NCI-H226 (cell line): ENCODE data around the gene PPP6R3.
"Not testable (repeated sequence)": the region's sequence is repeated elsewhere in the genome, so short reads cannot be mapped to it uniquely, and the experiment has no call there.

Experiments used
- DNase-seq: peaks from one replicate; pipeline ENCODE4 v3.0.0-alpha.2; 2015

The PPP6R3 gene

DNA sequence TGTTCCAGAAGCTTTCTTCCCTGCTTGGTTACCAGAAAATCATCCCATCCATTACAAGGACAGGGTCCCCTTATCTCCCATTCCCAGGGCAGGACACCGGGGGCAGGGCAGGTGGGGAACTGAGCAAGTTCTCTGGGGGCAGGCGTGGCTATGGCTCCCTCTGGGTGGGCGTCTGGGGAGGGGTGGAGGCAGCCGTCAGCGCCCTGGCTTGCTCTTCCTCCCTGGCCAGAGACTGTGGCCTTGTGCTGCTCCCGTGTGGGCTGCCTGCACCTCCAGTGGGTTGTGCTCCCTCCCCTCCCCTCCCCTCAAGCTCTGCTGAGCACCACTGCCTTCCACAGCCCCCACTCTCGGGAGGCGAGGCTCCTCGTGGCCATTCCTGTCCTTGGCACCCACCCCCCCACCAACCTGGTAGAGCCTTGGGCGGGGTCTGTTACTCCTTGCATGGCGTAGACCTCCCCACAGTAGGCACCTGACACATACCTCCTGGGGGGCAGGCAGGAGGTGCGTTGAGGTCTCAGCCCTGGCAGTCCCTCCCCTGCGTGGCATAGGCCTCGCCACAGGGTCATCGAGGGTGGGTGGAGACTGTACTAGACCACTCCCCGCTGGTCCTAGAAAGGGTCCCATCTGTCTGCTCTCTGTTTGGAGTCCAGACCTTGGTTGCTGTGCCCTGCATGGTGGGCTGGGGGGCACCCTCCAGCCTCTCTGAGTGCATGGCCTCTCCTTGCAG lies 24.2 kb upstream of the PPP6R3 start:
- no peak for DNase-seq

DNA sequence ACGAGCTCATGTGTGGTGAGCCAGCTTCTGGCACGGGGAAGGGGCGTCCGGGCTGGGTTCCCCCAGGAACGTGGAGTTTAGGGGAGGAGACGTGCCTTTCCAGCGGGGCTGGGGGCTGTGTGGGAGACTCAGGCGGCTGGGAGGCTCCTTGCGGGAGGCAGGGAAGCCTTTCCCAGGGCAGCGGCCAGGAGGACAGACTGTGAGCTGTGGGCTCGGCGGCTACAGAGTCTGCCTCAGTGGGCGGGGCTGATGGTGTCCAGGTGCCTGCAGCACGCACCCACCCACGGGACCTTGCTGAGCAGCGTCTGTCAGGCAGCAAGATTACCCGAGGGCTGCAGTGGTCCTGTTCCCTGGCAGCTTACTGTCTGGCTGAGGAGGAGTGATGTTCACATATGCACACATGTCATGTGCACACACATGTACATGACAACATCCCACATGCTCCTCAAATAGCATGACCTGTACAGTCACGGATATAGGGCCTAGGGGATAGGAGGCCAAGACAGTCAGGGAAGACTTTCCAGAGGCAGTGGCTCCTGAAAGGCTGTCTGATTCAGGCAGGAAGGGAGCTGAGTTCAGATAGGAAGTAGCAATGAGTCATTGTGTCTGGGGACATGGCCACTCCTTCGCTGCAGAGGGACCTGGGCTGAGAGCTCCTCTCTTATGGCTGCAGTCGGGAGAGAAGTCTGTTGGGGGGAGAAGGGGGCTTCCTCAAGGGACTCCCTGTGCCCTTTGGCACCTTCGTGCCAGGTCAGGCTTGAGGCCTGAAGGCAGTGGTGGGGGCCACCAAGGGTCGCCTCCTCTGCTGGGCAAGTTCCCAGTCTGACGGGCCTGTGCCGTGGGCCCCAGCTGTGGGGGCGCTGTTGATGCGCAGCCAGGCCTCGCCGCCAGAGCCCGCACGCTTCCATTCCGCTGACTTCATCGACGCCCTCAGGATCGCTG lies 23.3 kb upstream of the PPP6R3 start:
- peak; percentile 9 for DNase-seq

DNA sequence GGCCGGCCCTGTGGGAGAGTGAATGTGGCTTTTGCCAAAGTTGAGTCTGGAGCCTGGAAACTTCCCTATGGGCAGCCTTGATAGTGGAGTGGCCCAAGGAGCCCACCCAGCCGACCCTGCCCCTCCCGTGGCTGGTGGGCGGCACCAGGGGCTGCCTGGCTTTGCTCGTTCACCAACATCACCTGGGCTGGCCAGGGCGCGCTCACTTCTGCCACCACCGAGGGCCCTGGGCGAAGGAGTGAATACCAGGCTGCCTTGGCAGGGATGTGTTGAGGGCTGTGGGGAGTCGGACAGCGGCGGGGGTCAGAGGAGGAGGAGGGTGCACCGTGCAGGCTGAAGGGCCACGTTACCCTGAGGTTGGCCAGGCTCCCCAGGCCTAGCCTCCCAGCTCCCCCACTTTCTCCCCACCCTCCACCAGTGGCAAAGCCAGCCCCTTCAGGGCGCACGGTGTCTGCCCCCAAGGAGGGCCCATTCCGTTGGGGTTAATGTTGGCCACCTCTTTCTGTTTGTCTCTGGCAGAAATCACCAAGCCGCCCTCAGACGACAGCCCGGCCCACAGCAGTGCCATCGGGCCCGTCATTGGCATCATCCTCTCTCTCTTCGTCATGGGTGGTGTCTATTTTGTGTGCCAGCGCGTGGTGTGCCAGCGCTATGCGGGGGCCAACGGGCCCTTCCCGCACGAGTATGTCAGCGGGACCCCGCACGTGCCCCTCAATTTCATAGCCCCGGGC lies 22.5 kb upstream of the PPP6R3 start:
- no peak for DNase-seq

DNA sequence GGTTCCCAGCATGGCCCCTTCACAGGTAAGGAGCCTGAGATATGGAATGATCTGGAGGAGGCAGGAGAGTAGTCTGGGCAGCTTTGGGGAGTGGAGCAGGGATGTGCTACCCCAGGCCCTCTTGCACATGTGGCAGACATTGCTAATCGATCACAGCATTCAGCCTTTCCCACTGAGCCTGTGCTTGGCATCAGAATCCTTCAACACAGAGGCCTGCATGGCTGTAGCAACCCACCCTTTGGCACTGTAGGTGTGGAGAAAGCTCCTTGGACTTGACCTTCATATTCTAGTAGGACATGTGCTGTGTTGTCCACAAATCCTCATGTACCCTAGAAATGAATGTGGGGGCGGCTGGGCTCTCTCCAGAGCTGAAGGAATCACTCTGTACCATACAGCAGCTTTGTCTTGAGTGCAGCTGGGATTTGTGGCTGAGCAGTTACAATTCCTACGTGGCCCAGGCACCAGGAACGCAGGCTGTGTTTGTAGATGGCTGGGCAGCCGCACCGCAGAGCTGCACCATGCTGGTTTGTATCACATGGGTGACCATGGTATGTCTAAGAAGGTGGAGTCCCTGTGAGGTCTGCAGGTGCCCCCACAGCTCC lies 21.8 kb upstream of the PPP6R3 start:
- no peak for DNase-seq

DNA sequence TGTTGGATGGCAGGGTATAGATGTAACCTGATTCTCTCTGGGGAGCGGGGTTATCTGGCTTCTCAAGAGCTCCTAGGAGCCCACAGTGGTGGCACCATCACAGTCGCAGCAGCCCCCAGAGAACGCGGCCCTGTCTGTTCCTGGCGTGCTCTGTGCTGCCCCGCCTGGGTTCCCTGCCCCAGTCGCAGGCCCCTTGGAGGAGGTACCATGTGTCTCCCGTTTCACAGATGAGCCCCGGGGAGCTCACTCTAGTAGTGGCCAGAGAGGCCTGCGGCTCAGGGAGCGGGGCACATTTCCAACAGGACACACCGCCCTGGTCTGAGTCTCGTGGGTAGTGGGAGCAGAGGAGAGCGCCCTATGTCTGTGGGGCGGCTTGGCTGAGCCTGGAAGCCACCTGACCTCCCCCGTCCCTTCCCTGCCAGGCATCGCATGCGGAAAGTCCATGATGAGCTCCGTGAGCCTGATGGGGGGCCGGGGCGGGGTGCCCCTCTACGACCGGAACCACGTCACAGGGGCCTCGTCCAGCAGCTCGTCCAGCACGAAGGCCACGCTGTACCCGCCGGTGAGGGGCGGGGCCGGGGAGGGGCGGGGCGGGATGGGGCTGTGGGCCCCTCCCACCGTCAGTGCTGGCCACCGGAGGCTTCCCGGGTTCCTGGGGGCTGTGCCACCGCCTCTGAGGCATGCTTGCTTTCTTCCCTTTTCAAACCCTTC lies 21.0 kb upstream of the PPP6R3 start:
- no peak for DNase-seq

DNA sequence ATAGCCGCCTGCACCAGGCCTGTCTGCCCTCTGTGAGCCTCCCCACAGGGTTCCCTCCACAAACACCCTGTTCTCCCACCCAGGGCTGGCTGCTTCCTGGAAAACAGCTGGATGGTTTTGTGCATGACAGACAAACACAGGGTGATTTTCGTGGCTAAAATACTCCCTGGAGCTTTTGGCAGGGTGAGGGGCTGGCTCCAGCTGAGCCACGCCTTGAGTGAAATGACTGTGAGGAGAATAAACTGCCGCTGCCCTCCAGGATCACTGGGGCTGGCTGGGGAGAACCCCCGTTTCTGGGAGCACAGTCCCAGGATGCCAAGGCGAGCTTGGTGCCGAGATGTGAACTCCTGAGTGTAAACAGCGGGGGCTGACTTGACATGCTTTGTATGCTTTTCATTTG lies 20.3 kb upstream of the PPP6R3 start:
- DNase-seq = no peak

DNA sequence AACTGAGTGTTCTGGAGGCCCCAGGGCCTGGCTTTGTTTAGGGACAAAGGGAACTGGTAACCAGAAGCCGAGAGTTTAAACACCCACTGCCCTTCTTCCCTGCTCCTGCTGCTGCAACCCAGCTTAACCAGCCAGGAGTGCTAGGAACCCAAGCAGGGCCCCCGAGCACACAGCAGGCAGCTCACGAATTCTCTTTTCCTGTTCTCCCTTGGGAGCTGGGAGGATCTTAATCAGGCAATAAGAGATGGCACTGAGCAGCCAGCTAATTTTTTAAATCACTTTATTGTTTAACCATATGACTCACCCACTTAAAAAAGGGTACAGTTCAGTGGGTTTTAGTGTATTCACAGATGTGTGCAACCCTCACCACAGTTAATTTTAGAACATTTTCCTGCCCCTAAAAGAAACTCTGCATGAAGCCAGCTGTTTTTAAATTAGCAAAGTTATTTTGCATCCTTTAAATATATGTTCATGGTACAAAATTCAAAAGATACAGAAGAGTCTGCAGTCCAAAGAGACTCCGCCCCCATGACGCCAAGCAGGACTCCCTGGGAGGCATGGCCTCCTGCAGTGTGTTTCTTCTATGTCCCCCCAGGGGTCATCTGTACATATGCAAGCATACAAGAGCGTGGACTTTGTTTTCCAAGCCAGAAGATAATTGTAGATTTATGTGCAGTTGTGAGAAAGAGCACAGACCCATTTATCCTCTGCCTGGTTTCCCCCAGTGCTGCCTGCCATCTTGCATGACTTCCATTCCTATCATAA lies 18.9 kb upstream of the PPP6R3 start:
- no peak for DNase-seq

DNA sequence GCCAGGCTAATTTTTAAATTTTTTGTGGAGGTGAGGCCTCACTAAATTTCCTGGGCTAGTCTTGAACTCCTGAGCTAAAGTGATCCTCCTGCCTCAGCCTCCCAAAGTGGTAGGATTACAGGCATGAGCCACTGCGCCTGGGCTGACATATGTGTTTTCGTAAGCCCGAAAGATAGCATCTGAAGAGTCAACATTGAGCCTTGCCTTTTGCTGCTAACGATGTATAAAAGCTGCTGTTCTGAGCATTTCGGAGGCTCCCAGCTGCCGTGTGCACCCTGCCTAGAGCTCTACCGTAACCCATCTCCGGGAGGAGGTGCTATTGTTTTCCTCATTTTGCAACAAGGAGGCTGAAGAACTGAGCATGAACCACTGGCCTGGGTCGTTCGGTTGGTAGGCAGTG lies 18.1 kb upstream of the PPP6R3 start:
- no peak for DNase-seq

DNA sequence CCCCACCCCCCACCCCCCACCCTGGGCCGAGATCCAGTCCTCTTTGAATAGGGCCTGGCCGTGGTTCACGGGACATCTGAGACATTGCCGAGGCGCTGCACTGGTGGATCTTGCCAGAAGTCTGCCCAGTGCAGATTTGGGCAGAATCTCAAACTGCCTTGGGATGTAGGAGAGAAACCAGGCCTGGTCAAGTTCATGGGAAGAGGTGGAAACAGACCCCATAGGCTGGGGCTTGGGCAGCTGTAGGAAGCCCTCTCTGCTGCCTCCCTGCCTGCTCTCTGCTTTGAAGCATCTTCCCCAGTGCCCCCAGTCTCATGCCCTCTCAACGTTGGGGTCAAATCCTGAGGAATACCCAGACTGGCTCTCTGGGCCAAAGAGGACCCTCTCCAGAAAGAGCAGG lies 16.0 kb upstream of the PPP6R3 start:
- DNase-seq = no peak

DNA sequence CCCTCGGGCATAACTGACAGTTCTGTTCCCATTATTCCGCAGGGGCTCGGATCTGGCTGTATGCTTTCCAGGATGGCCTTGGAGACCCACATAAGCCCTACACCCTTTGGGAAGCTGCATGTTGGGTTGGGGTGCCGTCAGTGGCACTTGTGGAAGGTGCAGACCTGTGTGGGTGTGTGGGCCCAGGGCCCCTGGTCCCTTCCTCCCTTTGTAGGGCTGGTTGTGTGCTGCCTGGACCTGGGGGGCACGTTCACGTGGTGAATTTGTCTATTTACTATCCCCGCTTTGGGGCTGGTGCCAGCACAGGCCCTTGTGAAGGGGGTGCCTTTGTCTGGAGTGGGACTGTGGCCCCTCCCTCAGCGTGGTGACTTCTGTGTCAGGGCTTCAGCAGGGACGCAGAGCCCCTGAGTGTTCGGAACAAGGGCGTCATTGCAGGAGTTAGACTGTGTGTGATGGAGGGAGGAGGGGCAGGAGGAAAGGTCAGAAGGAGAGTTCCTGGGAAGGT lies 15.0 kb upstream of the PPP6R3 start:
- no peak for DNase-seq

DNA sequence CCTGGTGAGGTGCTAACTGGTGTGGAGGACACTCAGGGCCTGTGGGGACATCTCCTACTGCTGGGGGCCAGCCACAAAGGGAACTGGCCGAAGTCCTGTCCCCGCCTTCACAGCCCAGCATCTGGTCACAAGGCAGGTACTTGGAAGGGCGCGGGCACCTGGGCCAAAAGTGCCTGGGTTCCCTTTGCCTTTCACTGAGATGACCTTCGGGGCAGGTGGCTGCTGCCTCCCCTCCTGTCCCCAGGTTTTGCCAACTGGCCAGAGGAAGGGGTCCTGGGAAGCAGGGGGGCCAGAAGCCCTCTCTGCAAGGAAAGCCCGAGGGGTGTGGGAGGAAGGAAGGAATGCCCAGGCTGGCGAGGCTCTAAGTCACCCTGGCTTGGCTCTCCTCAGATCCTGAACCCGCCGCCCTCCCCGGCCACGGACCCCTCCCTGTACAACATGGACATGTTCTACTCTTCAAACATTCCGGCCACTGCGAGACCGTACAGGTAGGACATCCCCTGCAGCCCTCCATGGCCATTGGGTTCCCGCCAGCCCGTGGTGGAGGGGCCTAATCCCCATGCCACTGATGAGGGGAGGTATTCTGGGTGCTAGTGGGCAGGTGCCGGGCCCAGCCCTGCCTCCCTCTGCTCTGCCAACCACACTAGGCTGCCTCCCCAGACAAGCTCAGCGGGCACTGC lies 14.4 kb upstream of the PPP6R3 start:
- no peak for DNase-seq

DNA sequence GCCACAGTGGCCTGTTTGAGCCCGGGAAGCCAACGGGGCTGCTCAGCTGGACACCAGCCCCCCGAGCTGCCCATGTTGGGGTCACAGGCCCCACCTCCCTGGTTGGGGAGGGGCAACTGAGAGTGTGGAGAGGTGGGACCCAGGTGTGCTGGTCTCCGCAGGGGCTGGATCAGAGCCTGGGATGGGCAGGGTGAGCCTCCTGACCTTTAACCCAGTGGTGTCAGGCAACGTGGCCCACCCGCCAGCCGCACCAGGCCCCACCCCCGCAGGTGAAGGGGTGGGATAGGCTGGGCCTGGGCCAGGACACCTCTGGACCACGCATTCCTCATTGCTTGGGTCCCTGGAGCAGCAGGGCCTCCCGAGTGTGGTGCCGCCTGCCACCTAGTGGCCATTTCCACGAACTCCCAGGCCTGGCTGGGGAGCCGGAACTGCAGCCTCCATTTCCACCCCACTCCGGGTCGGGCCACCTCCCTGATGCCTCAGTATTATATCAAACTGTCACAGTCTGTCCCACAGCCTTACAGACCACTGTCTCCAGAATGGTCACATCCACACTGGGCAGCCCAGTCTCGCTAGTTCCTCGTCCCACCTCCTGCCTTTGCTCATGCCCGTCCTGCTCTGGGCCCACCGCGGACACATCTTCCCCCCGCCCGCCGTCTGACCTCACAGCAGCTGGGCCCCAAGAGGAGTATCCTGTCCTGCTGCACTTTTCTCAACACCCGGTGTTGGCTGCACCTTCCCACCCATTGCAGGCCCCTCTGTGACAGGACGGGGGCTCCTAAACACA lies 13.3 kb upstream of the PPP6R3 start:
- peak; percentile 50 for DNase-seq

DNA sequence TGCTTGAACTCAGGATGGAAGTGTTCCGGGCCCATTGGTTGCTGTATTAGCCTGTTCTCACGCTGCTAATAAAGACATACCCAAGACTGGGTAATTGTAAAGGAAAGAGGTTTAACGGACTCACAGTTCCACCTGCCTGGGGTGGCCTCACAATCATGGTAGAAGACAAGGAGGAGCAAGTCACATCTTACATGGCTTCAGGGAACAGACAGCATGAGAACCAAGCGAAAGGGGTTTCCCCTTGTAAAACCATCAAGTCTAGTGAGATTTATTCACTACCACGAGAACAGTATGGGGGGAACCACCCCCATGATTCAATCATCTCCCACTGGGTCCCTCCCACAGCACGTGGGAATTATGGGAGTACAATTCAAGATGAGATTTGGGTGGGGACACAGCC lies 12.6 kb upstream of the PPP6R3 start:
- DNase-seq = not testable (repeated sequence)

DNA sequence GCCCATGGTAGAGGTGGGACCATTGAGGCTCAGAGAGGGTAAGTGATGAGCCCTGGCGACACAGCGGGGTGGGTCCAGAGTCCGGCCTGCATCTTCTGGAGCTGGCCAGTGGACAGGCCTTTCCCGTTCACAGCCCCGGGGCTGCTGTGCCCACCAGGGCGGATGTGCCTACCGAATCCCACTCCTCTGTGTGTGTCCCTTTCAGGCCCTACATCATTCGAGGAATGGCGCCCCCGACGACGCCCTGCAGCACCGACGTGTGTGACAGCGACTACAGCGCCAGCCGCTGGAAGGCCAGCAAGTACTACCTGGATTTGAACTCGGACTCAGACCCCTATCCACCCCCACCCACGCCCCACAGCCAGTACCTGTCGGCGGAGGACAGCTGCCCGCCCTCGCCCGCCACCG lies 11.9 kb upstream of the PPP6R3 start:
- no peak for DNase-seq

DNA sequence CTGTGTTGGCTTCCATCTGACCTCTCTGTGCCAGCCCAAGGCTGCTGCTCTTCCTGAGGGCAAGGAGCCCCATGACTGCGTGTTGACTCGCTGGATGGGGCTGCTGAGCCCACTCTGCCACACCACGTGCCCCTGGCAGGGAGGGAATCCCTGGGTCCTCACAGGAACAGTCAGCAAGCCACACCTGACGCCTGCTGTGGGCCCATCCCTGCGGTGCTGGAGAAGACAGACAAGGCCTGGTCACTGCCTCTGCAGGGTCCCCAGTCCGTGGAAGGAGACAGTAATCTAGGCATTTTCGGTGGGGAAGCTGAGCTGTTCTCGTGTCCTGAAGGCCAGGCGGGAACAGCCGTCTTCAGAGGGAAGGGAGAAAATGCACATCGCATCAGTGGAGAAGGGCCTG lies 10.6 kb upstream of the PPP6R3 start:
- no peak for DNase-seq

DNA sequence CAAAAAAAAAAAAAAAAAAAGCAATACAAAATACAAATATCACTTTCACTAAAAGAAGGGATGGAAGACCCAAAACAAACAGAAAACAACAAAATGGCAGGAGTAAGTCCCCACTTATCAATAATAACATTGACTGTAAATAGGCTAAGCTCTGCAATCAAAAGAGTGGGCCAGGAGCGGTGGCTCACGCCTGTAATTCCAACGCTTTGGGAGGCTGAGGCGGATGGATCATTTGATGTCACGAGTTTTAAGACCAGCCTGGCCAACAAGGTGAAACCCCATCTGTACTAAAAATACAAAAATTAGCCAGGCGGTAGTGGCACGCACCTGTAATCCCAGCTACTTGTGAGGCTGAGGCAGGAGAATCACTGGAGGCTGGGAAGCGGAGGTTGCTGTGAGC lies 9.8 kb upstream of the PPP6R3 start:
- no peak for DNase-seq

DNA sequence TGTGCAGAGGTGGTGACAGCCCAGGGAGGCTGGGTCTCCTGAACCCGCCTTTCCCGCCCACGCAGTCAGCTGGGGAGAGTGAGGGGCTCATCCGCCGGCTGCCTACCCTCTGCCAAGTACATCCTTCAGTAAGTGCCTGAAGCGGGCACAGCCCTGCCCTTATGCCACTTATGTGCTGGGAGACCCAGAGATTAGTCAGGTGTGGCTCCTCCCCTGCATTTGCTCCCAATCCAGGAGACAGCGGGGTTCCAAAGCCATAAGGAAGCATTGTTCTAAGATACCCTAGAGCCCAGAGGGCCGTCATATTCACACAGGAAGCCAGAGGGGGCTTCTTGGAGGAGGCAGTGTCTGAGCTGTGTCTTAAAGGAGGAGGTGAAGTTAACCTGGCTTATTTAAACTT lies 5.8 kb upstream of the PPP6R3 start:
- no peak for DNase-seq

DNA sequence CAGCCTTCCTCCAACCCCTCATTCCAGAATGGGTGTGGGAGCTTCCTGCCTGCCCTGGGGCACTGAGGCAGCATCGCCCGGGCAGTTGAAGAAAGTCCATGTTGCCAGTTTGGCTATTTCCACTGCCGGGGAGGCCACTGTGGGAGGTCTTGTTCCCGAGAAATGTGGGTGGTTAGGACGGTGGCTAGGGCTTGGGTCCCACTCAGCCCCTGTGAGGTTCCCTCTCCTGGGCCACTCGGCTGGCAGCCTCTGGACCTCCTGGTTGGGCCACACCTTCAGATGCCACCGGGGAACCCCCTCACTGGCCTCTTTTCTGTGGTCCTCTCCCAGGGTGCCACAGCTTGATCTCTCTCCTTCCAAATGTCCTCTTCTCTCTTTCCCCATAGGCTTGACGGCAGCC lies 5.1 kb upstream of the PPP6R3 start:
- no peak for DNase-seq

DNA sequence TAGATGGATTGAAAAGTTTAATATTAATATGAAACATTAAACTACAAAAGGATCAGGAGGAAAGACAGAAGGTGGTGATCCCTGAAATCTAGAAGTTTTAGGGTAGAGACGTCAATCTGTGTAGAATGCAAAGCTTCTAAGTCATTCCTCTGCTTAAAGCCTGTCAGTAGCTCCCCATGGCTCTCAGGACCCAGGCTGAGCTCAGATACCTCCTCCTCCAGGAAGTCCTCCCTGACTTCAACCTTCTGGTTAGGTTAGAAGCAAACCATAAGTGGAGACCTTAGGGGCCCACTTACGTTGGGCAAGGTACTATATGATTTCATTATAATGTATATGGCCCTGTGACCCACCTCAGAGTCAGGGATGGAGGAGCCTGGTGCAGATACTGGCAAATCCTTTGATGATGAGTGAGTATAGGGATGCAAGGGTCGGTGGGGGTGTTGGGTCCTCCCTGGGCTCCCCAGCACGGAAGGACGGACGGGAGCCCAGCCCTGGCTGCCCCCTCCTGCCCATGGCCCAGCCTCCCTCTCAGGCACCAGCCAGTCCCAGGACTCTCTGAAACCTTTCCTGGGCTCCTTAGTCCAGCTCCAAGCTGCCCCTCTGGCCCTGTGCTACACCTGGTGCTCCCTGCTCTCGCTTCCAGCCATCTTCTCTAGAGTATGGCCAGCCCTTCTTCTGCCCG lies 3.2 kb upstream of the PPP6R3 start:
- DNase-seq = no peak

DNA sequence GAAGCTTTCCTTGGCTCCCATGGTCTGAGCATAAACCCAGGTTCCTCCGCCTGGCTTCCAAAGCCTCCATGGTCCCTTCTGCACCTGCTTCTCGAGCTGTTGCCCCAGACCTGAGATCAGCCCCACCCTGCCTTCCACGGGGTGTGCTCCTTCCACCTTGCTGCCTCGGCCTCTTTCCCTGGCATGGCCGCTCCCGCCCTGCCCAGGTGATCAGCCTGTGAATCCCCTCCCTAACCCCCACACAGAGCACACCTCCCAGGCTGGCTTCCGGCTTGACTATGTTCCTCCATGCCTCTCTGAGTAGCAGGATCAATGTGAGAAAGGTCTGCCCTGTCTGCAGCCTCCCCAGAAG lies 2.7 kb upstream of the PPP6R3 start:
- no peak for DNase-seq
